ENCODE results near the gene AK8. TPM values are rescaled to one million over a fixed set of nuclear protein-coding genes. Genes with fewer than 3 reads are reported as not detected.

Gene AK8
- total RNA-seq, 4 donors from 2014 or later: 0.61 to 1.9 TPM; not detected in 2

- intact Hi-C loops (cut with DNase I; ENCODE audit: low total_unique reads): no loop called here
- Histone ChIP-seq H3K36me3 (no peaks in the 10 kb centered on the region), H3K27ac (no peak overlapping the region), H3K9me3 (no peaks in the 10 kb centered on the region), H3K4me3 (no peak overlapping the region), H3K27me3 (no peaks in the 10 kb centered on the region), H3K4me1 (no peaks in the 10 kb centered on the region)
- TF ChIP-seq, protein P1, sequence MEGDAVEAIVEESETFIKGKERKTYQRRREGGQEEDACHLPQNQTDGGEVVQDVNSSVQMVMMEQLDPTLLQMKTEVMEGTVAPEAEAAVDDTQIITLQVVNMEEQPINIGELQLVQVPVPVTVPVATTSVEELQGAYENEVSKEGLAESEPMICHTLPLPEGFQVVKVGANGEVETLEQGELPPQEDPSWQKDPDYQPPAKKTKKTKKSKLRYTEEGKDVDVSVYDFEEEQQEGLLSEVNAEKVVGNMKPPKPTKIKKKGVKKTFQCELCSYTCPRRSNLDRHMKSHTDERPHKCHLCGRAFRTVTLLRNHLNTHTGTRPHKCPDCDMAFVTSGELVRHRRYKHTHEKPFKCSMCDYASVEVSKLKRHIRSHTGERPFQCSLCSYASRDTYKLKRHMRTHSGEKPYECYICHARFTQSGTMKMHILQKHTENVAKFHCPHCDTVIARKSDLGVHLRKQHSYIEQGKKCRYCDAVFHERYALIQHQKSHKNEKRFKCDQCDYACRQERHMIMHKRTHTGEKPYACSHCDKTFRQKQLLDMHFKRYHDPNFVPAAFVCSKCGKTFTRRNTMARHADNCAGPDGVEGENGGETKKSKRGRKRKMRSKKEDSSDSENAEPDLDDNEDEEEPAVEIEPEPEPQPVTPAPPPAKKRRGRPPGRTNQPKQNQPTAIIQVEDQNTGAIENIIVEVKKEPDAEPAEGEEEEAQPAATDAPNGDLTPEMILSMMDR (IDR thresholded peaks at IDR 0.05): no peak
- no peak for TF ChIP-seq POLR2A (IDR thresholded peaks at IDR 0.05)
- DNase-seq: no peak
These were observed 35.7 kb downstream of the AK8 start for GRCh38 chr9:132842124-132843044.

DNA sequence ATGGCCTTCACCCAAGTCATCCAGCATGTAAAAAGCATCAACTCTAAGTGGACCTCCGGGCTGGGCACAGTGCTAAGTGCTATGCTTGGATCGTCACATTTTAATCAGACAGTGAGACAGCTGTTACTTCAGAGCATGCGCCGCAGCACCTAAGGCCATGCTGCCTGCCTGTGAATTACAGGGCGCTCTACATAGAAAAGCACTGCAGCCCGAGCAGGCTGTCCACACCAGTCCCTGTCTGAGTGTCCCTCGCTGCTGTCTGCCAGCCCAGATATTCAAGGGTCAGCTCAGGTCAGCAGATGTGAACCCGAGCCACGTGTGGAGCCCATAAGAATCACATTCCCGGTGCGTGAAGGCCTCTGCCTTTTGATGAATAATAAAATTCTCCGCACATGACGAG lies 37.1 kb downstream of the AK8 start:
- H3K4me3 ChIP-seq: no peak overlapping the region
- no peaks in the 10 kb centered on the region for H3K4me1 ChIP-seq
- DNase-seq: no peak
- H3K27ac ChIP-seq: no peak overlapping the region
- intact Hi-C loops (cut with DNase I; ENCODE audit: low total_unique reads): no loop called here
- no peaks in the 10 kb centered on the region for H3K9me3 ChIP-seq
- no peaks in the 10 kb centered on the region for H3K36me3 ChIP-seq
- H3K27me3 ChIP-seq: no peaks in the 10 kb centered on the region
- no peak for TF ChIP-seq POLR2A (IDR thresholded peaks at IDR 0.05)
- TF ChIP-seq, protein P1 (IDR thresholded peaks at IDR 0.05): no peak

- no peak overlapping the region for H3K27ac ChIP-seq
- no peaks in the 10 kb centered on the region for H3K27me3 ChIP-seq
- no peak for DNase-seq
- no peaks in the 10 kb centered on the region for H3K9me3 ChIP-seq
- no peaks in the 10 kb centered on the region for H3K36me3 ChIP-seq
- no peak for TF ChIP-seq POLR2A (IDR thresholded peaks at IDR 0.05)
- TF ChIP-seq, protein P1 (IDR thresholded peaks at IDR 0.05): no peak
- intact Hi-C loops (cut with DNase I; ENCODE audit: low total_unique reads): no loop called here
- no peak overlapping the region for H3K4me3 ChIP-seq
- H3K4me1 ChIP-seq: no peaks in the 10 kb centered on the region
These were observed 39.8 kb downstream of the AK8 start for GRCh38 chr9:132838291-132838690.

- Histone ChIP-seq H3K36me3 (no peaks in the 10 kb centered on the region), H3K4me3 (no peak overlapping the region), H3K4me1 (no peaks in the 10 kb centered on the region), H3K9me3 (no peaks in the 10 kb centered on the region), H3K27me3 (no peaks in the 10 kb centered on the region), H3K27ac (no peak overlapping the region)
- no peak for DNase-seq
- no peak for TF ChIP-seq POLR2A (IDR thresholded peaks at IDR 0.05)
- TF ChIP-seq, protein P1 (IDR thresholded peaks at IDR 0.05): no peak
- intact Hi-C loops (cut with DNase I; ENCODE audit: low total_unique reads): no loop called here
These were observed 40.4 kb downstream of the AK8 start for GRCh38 chr9:132837501-132838286.

DNA sequence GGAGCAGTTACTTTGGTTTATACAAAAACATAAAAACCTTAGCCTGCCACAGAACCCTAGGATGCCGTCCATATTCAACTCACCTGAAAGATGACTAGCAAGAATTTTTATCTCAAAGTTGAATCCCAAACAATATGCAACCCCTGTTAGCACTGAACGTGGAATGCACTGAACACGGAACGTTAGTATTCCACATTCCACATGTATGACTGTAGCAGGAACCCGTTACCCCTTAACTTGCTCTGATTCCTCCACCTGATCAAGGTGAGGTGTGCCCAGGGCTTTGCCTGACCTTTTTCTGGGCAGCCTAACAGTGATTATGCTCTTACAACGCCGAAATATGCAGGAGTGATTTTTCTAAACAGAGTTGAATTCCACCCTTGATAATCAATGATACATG lies 43.7 kb downstream of the AK8 start:
- H3K9me3 ChIP-seq: no peaks in the 10 kb centered on the region
- no peaks in the 10 kb centered on the region for H3K27me3 ChIP-seq
- DNase-seq: no peak
- no peak overlapping the region for H3K4me3 ChIP-seq
- H3K36me3 ChIP-seq: no peaks in the 10 kb centered on the region
- intact Hi-C loops (cut with DNase I; ENCODE audit: low total_unique reads): no loop called here
- no peaks in the 10 kb centered on the region for H3K4me1 ChIP-seq
- TF ChIP-seq POLR2A (IDR thresholded peaks at IDR 0.05): no peak
- TF ChIP-seq, protein P1 (IDR thresholded peaks at IDR 0.05): no peak
- no peak overlapping the region for H3K27ac ChIP-seq
